ENCODE measurements around the gene VPS41. TPM values are rescaled to one million over a fixed set of nuclear protein-coding genes. Genes with fewer than 3 reads are reported as not detected.
A peak's percentile ranks its signal among the peaks of the same experiment; 100 is the strongest.

Gene VPS41
- total RNA-seq, result 67.1 and 72.1 TPM in 2 replicates
- long read RNA-seq, full-length matches to known transcripts, result 123 of 185 reads
- long read RNA-seq, partial matches to known transcripts, result 38 of 185 reads
- long read RNA-seq, other reads (novel, unspliced or antisense), result 24 of 185 reads

DNA sequence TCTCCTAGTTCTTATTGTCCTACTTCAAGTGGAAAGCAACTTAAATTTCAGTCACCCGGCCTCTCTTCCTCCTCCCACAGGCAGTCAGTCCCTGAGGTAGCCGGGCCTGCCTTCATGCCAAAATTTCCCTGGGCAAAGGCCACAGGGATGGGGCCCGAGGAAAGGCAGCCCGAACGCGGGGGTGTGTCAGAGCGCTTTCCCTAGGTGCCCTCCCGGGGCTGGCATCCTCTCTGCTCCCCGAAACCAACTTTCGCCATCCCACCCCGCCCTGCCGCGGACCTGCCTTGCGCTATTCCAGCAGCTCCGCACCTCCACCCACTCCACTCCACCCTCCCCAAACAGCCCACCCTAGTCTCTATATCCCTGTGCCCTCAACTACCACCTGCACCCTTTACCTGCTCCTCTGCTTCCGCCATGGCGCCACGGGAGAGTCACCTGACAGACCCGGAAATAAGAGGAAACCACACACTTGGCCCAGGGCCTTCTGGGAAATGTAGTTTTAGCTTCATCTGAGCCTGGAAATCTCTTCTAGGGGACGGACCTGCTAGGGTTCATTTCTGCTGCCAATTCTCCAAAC is at the start of gene VPS41:
Gene VPS41 (minus strand): TSS at position 433 of the 577 bp plus-strand sequence. CDS start 17 bp downstream, at position 416.
- no peaks in the 10 kb centered on the region for H3K9me3 Mint-ChIP-seq
- peaks cover 22% of the 10 kb centered on the region for H3K4me1 Mint-ChIP-seq
- H3K4me3 Mint-ChIP-seq, result peak within 1 kb of the TSS; percentile 99
- H3K36me3 Mint-ChIP-seq (ENCODE audit: low read depth), result no peaks in the 10 kb centered on the region
- DNase-seq (ENCODE audit: low read depth, low spot score), result peak; percentile 52
- peak within 1 kb of the TSS; percentile 25 for H3K27ac Mint-ChIP-seq (ENCODE audit: unreplicated experiment)
- H3K27me3 Mint-ChIP-seq (ENCODE audit: low read depth), result peaks cover 4% of the 10 kb centered on the region
- TF ChIP-seq, protein P1, sequence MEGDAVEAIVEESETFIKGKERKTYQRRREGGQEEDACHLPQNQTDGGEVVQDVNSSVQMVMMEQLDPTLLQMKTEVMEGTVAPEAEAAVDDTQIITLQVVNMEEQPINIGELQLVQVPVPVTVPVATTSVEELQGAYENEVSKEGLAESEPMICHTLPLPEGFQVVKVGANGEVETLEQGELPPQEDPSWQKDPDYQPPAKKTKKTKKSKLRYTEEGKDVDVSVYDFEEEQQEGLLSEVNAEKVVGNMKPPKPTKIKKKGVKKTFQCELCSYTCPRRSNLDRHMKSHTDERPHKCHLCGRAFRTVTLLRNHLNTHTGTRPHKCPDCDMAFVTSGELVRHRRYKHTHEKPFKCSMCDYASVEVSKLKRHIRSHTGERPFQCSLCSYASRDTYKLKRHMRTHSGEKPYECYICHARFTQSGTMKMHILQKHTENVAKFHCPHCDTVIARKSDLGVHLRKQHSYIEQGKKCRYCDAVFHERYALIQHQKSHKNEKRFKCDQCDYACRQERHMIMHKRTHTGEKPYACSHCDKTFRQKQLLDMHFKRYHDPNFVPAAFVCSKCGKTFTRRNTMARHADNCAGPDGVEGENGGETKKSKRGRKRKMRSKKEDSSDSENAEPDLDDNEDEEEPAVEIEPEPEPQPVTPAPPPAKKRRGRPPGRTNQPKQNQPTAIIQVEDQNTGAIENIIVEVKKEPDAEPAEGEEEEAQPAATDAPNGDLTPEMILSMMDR (conservative IDR thresholded peaks at IDR 0.05), result no peak

GRCh38 chr7:38955892-38956291 is 46.9 kb upstream of the VPS41 start:
- no peaks in the 10 kb centered on the region for H3K36me3 Mint-ChIP-seq (ENCODE audit: low read depth)
- TF ChIP-seq, protein P1 (conservative IDR thresholded peaks at IDR 0.05), result no peak
- H3K27ac Mint-ChIP-seq (ENCODE audit: unreplicated experiment), result no peak overlapping the region
- DNase-seq (ENCODE audit: low read depth, low spot score), result no peak
- no peaks in the 10 kb centered on the region for H3K27me3 Mint-ChIP-seq (ENCODE audit: low read depth)
- no peaks in the 10 kb centered on the region for H3K4me1 Mint-ChIP-seq
- no peaks in the 10 kb centered on the region for H3K9me3 Mint-ChIP-seq
- H3K4me3 Mint-ChIP-seq, result no peak overlapping the region

GRCh38 chr7:38953971-38954370 is 45.0 kb upstream of the VPS41 start:
- H3K4me1 Mint-ChIP-seq, result no peaks in the 10 kb centered on the region
- H3K27me3 Mint-ChIP-seq (ENCODE audit: low read depth), result no peaks in the 10 kb centered on the region
- H3K9me3 Mint-ChIP-seq, result no peaks in the 10 kb centered on the region
- TF ChIP-seq, protein P1 (conservative IDR thresholded peaks at IDR 0.05), result no peak
- H3K27ac Mint-ChIP-seq (ENCODE audit: unreplicated experiment), result no peak overlapping the region
- no peaks in the 10 kb centered on the region for H3K36me3 Mint-ChIP-seq (ENCODE audit: low read depth)
- no peak overlapping the region for H3K4me3 Mint-ChIP-seq
- DNase-seq (ENCODE audit: low read depth, low spot score), result no peak

DNA sequence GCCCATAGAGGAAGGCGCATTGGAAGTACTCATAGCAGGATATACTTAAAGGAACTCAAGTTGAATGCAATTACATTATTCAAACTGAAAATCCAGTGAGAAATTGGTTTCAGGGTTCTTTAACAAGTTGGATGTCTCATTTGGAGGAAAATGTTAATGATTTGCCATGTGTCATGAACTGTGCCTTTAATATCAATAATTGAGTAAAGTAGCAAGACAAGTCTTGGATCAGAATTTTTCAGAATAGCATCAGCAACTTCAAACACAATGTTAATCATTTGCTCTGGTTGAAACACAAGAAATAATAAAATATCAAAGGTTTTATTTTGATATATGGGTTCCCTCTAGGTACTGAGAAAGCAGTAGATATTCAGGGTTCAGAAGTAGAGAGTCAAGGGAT is 44.2 kb upstream of the VPS41 start:
- Mint-ChIP-seq H3K27me3 (ENCODE audit: low read depth) (no peaks in the 10 kb centered on the region), H3K27ac (ENCODE audit: unreplicated experiment) (no peak overlapping the region), H3K36me3 (ENCODE audit: low read depth) (no peaks in the 10 kb centered on the region), H3K9me3 (no peaks in the 10 kb centered on the region), H3K4me3 (no peak overlapping the region), H3K4me1 (no peaks in the 10 kb centered on the region)
- TF ChIP-seq, protein P1 (conservative IDR thresholded peaks at IDR 0.05), result no peak
- no peak for DNase-seq (ENCODE audit: low read depth, low spot score)

GRCh38 chr7:38951213-38951612 is 42.2 kb upstream of the VPS41 start:
- no peaks in the 10 kb centered on the region for H3K27me3 Mint-ChIP-seq (ENCODE audit: low read depth)
- peaks cover 3% of the 10 kb centered on the region for H3K4me1 Mint-ChIP-seq
- H3K27ac Mint-ChIP-seq (ENCODE audit: unreplicated experiment), result no peak overlapping the region
- TF ChIP-seq, protein P1 (conservative IDR thresholded peaks at IDR 0.05), result no peak
- H3K4me3 Mint-ChIP-seq, result no peak overlapping the region
- DNase-seq (ENCODE audit: low read depth, low spot score), result no peak
- no peaks in the 10 kb centered on the region for H3K36me3 Mint-ChIP-seq (ENCODE audit: low read depth)
- H3K9me3 Mint-ChIP-seq, result peaks cover 2% of the 10 kb centered on the region
